COLO829 (cell line): ENCODE measurements around the gene LDAF1.
"Not testable (repeated sequence)": the region's sequence is repeated elsewhere in the genome, so short reads cannot be mapped to it uniquely, and the experiment has no call there.

ENCODE experiments used
- DNase-seq: peaks from one replicate; pipeline ENCODE4 v3.0.0; 2012; ENCODE audit warnings: low spot score

The LDAF1 gene

GRCh38 chr16:21158208-21159110, at the start of gene LDAF1:
Gene LDAF1, plus strand, starts transcription at chr16:21158674. Its CDS starts 2,509 bp downstream, at chr16:21161183.
- DNase-seq: peak; percentile 68

- not testable (repeated sequence) for DNase-seq
These were observed 42.9 kb upstream of the LDAF1 start for GRCh38 chr16:21115551-21115950.

GRCh38 chr16:21116148-21116693, 42.3 kb upstream of the LDAF1 start:
- no peak for DNase-seq

GRCh38 chr16:21117567-21117966, 40.9 kb upstream of the LDAF1 start:
- no peak for DNase-seq

GRCh38 chr16:21120976-21121520, 37.4 kb upstream of the LDAF1 start:
- DNase-seq: no peak

GRCh38 chr16:21125191-21125590, 33.3 kb upstream of the LDAF1 start:
- no peak for DNase-seq

GRCh38 chr16:21126518-21126917, 32.0 kb upstream of the LDAF1 start:
- DNase-seq: no peak

- DNase-seq: no peak
These were observed 29.5 kb upstream of the LDAF1 start for GRCh38 chr16:21128991-21129390.

- DNase-seq: no peak
These were observed 27.7 kb upstream of the LDAF1 start for GRCh38 chr16:21130811-21131210.

- no peak for DNase-seq
These were observed 24.4 kb upstream of the LDAF1 start for GRCh38 chr16:21134053-21134452.

- no peak for DNase-seq
These were observed 12.7 kb upstream of the LDAF1 start for GRCh38 chr16:21145738-21146137.

- no peak for DNase-seq
These were observed 8.0 kb upstream of the LDAF1 start, which contains the start of gene DNAH3 for GRCh38 chr16:21150375-21151001. Gene DNAH3, minus strand, starts transcription at chr16:21150846. Its CDS starts 527 bp downstream, at chr16:21150319.

- not testable (repeated sequence) for DNase-seq
These were observed 6.1 kb upstream of the LDAF1 start for GRCh38 chr16:21152160-21153030.

GRCh38 chr16:21153124-21153729, 5.2 kb upstream of the LDAF1 start:
- not testable (repeated sequence) for DNase-seq

- not testable (repeated sequence) for DNase-seq
These were observed 2.5 kb upstream of the LDAF1 start for GRCh38 chr16:21156011-21156410.

- peak; percentile 89 for DNase-seq
These were observed 1.6 kb upstream of the LDAF1 start for GRCh38 chr16:21156767-21157467.

- DNase-seq: no peak
These were observed 842 bp upstream of the LDAF1 start for GRCh38 chr16:21157632-21158031.

- no peak for DNase-seq
These were observed 942 bp downstream of the LDAF1 start for GRCh38 chr16:21159281-21159951.

- no peak for DNase-seq
These were observed 1.8 kb downstream of the LDAF1 start for GRCh38 chr16:21160276-21160675.

- no peak for DNase-seq
These were observed 2.7 kb downstream of the LDAF1 start for GRCh38 chr16:21161211-21161610.
